COLO668 (cell line): Measurements from ENCODE around the gene TMSB4X.
A peak's percentile ranks its signal among the peaks of the same experiment; 100 is the strongest.
"Not testable (repeated sequence)": the region's sequence is repeated elsewhere in the genome, so short reads cannot be mapped to it uniquely, and the experiment has no call there.

Experiments
- DNase-seq: peaks from one replicate; lab custom pipeline; 2025; ENCODE audit not compliant: unreplicated experiment; lab: John Stamatoyannopoulos, UW

The TMSB4X gene

DNA sequence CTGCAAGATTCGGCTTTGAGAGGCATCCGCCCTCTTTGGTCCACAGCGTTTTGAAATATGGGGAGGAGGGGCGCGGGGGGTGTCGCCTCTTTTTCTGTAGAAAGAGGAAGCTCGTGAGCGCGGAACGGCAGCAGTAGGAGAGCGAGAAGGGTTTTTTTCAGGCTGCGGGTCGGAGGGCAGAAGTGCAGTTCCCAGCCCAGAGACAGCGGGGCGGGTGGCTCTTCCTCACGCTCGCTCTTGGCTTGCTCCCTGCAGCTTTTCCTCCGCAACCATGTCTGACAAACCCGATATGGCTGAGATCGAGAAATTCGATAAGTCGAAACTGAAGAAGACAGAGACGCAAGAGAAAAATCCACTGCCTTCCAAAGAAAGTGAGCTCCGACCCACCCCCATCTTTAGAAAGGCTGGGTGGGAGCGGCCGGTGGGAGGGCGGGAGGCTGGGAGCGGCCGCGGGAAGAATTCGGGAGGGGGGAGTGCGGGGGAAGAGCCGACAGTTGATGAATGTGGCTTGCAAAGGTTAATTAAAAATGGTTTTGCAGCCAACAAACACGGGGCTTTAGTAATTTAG is 1.2 kb downstream of the TMSB4X start:
- peak; percentile 47 for DNase-seq

DNA sequence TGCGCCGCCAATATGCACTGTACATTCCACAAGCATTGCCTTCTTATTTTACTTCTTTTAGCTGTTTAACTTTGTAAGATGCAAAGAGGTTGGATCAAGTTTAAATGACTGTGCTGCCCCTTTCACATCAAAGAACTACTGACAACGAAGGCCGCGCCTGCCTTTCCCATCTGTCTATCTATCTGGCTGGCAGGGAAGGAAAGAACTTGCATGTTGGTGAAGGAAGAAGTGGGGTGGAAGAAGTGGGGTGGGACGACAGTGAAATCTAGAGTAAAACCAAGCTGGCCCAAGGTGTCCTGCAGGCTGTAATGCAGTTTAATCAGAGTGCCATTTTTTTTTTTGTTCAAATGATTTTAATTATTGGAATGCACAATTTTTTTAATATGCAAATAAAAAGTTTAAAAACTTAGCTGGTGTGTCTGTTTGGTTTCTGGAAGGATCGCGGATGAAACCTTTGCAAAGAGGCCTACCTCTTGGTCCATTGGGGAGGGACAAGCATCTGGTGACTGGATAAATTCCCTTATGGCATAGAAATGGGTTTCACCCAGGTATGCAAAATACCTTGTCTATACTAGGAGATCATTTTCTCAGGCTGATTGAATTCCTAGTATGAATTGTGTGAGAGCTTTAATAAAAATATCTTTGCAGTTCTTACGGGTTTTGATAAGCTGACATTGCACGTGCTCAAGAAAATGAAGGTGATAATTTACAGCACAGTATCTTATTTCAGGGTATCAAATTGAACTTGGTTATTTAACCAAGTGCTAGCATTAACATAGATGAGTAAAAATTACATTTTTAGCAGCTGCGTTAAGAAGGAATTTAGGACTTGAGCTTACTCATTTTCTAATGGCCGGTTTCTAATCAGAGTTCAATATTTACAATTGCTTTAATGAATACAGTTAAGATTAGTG is 2.2 kb downstream of the TMSB4X start:
- not testable (repeated sequence) for DNase-seq

DNA sequence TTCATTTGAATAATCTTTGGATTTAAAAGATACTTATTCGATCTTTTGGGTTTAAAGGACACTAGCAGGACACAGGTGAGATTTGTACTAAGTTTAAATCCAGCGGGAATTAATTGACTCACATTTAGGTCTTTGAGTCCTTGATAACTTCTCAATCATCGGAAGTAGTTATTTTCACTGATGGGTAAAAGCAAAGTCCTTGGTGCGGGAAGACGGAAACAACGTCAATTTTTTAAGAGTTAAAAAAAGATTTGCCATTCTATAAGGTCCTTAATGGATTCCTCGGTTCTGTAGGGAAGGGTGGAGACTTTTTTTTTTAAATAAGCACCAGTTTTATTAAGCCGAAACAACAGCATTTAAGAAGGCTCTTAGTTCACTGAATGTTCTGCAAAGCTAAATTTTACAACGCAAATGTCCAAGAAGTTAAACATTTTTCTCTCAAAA is 2.9 kb downstream of the TMSB4X start:
- DNase-seq = no peak

DNA sequence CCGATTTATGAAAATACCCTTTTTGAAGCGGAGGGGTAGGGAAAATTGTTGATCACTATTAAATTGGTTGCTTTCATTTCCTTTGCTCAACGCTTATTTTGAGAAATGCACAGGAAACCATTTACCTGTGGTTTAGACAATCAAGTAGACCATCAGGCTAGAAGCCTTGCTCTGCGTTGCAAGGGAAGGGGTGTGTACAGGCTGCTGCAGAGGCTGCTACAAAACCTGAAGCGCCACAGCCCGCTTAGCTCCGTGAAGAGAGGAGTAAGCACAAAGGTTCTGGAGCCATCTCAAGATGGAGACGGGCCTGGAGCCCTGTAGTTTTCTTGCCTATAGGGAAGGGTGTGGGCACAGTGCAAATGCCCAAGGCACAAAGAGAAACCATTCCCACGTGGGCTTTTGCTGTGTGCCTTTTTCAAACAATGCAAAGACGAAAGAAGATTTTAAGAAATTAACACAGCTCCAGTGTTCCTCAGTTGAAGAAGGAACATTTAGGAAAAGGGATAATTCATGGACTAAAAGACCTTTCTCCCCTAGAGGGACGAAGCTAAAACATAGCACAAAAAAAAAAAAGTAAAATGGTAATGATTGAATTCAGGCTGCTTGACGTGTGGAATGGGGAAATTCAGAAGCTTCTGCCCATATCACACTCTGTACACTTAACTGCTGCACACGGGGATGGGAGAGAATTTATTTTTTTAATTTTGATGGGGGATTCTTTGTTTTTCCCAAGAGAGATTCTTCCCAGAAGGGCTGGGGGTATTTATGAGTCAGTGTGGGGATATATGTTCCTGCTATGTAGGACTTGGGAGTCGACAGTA is 3.5 kb downstream of the TMSB4X start:
- no peak for DNase-seq

DNA sequence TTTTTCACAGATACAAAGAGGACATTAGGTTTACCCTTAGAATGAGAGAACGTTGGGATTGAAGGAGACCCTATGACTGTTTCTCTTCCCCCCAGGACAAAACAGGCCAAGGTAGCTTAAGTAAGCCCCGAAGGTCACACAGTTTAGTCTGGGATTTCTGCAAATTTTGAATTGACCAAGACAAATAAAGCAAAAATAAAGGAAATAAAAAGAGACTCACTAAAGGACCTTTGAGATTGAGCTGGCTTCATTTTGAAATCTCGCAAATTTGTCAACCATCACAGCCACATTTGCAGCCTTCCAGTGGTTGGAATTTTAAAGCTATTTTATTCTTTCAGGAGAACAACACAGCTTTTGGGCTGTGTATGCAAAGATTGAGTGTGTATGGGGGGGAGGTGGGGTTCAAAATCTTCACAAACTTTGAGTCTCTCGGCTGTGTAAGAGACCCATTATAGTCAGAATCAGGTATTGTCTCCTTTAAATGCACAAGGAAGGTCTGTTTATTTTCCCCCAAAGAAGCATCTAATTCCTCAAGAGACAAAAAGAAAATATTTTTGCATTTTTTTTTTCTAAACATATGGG is 4.2 kb downstream of the TMSB4X start:
- DNase-seq = no peak

DNA sequence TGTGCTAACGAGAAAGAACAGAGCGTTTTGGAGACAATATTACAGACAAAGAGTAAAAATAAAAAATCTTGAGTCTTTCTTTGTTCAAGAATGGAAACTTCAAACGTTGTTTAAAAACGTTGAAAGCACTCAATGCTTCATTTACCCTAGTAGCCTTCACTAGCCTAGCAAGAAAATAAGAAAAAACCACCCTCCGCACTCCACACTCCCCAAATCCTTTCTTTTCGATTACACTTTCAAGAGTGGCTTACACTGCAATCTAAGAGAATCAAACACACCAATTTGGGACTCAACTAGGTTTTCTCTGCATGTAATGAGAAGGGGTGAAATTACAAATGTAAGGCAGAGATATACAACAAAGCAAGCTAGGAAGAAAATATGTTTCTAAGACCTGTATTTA is 4.7 kb downstream of the TMSB4X start:
- no peak for DNase-seq

DNA sequence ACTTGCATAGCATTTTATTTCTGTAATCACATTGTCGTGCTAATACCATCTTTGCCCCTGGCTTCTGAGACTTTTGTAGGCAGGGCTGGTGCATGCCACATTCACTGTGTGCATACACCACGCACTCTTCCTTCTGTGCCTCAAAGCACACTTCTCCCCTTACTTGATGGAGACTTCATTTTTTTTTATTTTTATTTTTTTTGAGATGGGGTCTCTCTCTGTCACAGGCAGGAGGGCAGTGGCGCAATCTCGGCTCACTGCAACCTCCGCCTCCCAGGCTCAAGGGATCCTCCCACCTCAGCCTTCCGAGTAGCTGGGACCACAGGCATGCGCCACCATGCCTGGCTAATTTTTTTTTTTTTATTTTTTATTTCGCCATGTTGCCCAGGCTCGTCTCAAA is 5.1 kb downstream of the TMSB4X start:
- DNase-seq = not testable (repeated sequence)

DNA sequence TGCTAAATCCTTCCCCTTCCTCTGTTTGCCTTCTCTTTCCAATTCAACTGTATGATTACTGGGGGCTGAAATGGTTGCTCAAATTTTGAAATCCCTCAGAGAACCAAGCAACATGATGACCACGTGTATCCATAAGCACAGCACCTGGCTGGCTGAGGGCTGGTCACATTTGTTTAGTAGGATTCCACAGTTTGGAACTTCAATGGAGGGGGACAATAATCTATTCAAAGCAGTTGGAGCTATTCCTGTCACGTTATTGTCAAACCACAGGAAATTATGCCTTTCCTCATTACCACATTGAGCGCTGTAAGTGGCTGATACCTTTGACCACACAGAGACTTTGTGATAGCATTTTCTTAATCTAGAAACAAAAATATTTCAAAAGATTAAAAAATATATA is 7.0 kb downstream of the TMSB4X start:
- DNase-seq = no peak

DNA sequence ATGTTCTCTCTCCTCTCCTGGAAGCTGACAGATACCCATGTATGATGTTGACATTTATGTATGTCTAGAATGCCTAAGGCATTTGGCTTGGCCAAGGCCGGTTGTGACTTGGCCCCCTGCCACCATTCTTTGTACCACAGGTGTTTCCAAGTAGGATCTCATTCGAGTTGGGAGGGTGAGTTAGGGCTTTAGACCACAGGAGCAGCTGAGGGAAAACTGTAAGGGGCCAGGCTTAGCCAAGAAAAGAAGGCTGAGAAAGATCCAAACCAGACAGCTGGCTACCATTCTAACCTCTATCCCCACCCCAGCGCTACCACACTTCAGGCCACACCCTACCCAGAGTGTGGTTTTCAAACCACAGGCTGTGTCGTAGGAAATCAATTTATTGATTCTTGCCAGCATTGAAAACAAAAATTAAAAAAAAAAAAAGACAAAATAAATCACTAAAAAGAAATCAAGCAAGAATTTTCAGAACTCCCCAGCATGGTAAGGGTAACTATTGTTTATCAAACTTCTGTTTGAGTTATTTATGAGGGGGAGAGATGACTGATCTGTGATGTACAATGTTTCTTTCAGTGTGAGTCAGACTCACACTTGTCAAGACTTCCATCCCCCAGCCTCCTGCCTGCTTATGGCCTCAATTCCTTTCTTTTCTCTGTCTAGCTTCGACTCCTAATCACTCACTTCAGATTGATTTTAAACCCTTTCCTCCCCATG is 9.9 kb downstream of the TMSB4X start:
- peak; percentile 51 for DNase-seq

DNA sequence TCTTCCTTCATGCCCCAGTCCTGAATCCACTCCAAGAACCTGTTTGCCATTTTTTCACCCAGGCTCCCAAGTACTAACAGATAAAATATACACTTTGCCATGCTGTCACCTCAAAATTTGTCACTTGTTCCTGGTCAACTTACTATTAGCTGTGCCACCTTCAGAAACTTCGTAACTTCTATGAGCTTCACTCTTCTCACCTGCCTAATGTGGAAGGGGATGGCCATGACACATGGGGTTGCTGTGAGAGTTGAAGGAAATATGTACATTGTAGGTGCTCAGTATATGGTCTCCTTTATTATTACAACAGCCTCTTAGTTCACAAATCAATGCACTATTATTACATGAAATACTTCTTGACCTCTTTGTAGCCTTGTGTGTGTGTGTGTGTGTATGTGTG is 10.4 kb downstream of the TMSB4X start:
- DNase-seq = no peak

DNA sequence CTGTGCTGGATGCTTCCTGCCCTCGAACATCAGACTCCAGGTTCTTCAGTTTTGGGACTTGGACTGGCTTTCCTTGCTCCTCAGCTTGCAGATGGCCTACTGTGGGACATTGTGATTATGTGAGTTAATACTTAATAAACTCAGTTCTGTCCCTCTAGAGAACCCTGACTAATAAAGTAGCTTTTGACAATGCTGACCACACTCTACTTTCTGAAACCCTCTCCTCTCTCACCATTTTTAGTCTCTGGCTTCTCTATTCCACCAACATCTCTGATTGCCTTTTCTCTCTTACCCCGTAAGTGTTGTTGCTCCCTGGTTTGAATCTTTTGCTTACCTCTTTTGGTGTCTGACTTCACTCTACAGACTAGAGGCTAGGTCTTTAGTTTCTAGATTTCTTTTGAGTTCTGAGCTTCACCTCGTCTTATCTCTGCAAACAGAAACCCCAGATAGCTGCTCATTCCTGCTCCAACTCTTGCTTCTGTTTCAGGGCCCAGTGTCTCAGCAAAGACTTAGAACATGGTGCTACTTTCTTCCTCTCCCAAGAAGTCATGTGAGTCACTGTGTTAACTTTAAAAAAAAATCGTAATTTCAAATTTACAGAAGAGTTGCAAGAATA is 11.4 kb downstream of the TMSB4X start:
- no peak for DNase-seq

DNA sequence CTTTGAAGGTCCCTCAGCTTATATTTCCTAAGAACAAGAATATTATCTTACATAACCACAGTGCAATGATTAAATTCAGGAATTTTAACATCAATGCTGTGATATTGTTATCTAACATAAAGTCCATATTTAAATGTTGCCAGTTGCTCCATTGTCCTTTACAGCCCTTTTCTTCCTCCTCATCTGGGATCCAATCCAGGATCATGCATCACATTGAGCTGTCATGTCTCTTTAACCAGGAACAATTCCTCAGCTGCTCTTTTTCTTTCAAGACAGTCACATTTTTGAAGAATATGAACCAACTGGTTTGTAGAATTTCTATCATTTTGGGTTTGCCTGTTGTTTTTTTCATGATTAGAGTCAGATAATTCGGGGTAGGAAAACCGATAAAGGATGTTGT is 12.0 kb downstream of the TMSB4X start:
- DNase-seq = no peak

DNA sequence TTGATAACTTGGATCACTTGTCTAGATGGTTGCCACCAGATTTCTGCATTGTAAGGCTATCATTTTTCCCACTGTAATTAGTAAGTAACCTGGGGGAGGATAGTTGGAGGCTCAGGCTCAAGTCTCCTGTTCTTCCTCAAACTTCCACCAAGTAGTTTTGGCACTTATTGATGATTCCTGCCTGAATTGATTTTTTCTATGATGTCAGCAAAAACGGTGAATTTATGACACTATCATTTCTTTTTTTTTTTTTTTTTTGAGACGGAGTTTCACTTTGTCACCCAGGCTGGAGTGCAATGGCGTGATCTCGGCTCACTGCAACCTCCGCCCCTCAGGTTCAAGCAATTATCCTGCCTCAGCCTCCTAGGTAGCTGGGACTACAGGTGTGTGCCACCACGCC is 12.4 kb downstream of the TMSB4X start:
- DNase-seq = no peak

DNA sequence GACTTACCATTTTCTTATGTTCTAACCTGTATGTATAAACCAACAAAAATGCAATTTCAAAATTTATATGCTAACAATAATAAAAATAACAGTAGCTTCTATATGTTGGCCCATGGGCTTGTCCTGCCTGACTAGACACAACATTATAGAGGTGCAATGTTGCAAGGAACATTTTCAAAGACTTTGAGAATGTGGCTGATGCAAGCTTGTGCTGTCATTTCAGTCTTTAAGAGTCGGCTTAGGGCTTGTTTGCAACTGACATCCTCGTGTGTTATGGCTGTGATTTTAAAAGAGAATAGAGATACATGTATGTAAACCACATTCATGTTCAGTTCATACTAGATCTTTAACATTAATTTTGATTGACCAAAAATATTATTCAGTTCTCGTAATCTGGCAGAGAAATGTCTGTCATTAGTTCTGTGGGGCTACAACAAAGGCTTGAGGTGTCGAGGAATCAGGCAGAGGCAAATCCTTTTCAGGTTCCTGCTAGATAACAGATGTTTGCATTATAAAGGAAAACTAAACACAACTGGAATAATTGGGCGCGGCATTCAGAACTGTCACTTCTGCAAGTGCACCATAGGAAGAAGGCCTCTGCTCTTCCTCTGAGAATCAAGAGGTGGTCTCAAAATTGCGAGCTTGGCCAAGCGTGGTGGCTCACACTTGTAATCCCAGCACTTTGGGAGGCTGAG is 13.1 kb downstream of the TMSB4X start:
- no peak for DNase-seq

DNA sequence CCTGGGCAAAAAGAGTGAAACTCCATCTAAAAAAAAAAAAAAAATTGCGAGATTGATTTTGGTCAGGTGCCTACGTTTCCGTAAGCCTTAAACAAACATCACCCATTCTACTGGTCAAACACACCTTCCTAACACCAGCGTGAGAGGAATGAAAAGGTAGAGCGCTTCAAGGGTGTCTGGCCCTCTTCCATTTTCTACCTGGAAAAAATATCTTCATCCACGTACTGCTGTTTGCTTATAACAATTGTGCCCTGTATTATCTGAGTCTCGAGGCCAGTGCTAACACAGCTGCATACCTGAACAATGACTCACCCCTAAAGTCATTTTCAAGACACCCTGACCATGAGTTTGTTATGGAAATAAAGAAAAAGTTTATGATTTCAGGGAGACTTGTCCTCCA is 13.9 kb downstream of the TMSB4X start:
- DNase-seq = peak; percentile 22

DNA sequence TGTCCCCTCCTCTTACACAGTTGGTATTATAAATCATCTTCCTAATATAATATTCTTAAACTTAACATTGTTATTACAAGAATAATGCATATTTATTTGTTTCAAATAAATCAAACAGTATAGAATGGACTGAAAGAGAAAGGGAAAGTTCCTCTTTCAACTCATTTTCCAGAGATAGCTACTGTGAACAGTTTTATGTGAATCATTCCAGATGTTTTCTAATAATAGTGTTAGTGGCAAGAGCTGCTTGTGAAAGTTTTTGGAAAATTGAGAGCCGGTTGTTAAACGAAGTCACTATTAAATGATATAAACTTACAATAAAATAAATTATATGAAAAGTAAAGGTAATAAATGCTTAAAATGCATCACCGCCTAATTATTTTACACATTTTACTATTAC is 14.6 kb downstream of the TMSB4X start:
- no peak for DNase-seq

DNA sequence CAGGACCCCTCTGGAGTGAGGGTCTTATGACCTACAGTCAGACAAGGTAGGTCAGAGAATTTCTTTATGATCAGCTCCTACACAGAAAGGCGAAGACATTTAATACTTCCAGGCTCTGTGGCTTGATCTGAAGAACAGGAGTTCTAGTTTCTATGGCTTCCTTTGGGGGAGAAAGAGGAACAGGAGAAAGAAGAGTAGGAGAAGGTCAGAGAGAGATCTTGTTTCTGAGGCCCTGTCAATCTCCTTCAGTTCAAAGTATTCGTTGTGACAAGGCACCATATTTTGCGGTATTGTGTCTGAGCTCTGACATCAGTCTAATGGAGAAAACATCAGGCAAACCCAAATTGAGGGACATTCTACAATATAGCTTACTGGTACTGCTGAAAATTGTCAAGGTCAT is 16.7 kb downstream of the TMSB4X start:
- no peak for DNase-seq

DNA sequence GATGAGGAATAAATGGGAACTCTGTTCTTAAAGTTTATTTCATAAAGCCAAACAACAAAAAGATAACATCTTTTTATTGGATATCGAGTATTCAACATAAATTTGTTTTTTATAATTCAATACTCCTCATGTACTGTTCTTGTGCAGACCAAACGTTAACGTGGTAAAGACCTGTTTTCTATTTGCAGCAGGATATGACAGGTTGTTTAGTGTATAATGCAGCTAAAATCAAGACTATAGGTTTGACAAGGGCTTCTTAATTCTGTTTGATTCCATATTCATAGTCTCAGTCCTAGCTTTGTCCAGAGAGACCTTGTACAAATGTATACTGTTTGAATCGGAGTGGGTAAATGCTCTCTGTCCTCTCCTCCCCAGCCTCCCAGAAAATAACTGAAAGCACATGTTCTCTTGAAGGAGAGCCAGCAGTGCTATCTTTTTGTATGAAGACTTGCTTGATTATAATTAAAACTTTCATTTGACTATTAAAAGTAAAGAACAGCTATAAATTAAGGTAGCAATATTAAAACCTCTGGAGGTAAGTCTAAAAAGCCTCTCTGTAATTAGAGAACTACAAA is 17.7 kb downstream of the TMSB4X start:
- no peak for DNase-seq

DNA sequence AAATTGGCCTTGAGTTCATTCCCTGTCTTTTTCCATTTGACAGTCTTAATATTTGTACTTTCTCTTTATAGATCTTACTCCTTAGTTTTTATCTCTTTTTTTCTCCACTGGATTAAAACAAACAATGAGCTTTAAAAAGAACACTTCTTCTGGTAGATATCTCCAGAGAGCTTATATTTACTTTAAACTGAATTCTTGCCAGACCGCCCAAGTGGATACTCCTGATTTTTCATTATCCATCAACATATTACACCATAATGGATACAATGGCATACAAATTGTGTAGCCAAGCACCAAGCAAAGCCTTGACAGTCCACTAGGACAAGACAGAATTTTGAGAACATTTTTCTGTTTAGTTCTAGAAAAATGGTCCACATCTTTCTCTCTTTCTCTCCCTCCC is 18.9 kb downstream of the TMSB4X start:
- DNase-seq = no peak
